GM06990 (cell line): Measurements from ENCODE around the gene RASSF5.
A peak's percentile ranks its signal among the peaks of the same experiment; 100 is the strongest.

ENCODE experiments used
- DNase-seq: peaks from one replicate; pipeline ENCODE4 v3.0.0-alpha.2; 2011; ENCODE audit not compliant: insufficient read length; ENCODE audit errors: extremely low read depth
- H3K27me3 ChIP-seq: replicated peaks from 2 replicates; pipeline ENCODE4 v1.6.0; 2011; ENCODE audit warnings: low read length; ENCODE audit not compliant: control insufficient read depth, insufficient read depth
- H3K36me3 ChIP-seq: 2 replicates; pipeline ENCODE4 v1.5.1; 2011; ENCODE audit warnings: low read length; ENCODE audit not compliant: control insufficient read depth, insufficient read depth
- H3K4me3 ChIP-seq: replicated peaks from 2 replicates; pipeline ENCODE4 v1.5.1; 2011; ENCODE audit warnings: low read depth, mild to moderate bottlenecking, control low read depth, low read length
- CTCF ChIP-seq: IDR thresholded peaks from 2 replicates; pipeline ENCODE4 v1.5.1; 2011; ENCODE audit warnings: low read length, control low read depth, mild to moderate bottlenecking, inconsistent platforms; ENCODE audit not compliant: insufficient read depth, poor library complexity, severe bottlenecking

Gene RASSF5

GRCh38 chr1:206559672-206559995, 52.3 kb downstream of the RASSF5 start:
- Histone ChIP-seq H3K4me3 (peak overlapping the region; percentile 84), H3K27me3 (no peaks in the 10 kb centered on the region), H3K36me3 (peaks cover 17% of the 10 kb centered on the region)
- DNase-seq = no peak
- TF ChIP-seq CTCF = no peak

GRCh38 chr1:206560007-206560716, 52.8 kb downstream of the RASSF5 start:
- DNase-seq = no peak
- Histone ChIP-seq H3K27me3 (no peaks in the 10 kb centered on the region), H3K36me3 (peaks cover 19% of the 10 kb centered on the region), H3K4me3 (peak overlapping the region; percentile 84)
- no peak for TF ChIP-seq CTCF

- Histone ChIP-seq H3K36me3 (peaks cover 39% of the 10 kb centered on the region), H3K27me3 (no peaks in the 10 kb centered on the region), H3K4me3 (peak overlapping the region; percentile 37)
- no peak for DNase-seq
- no peak for TF ChIP-seq CTCF
These were observed 56.3 kb downstream of the RASSF5 start for GRCh38 chr1:206563367-206564207.

GRCh38 chr1:206565995-206566394, 58.7 kb downstream of the RASSF5 start:
- no peak for DNase-seq
- Histone ChIP-seq H3K36me3 (peaks cover 43% of the 10 kb centered on the region), H3K4me3 (no peak overlapping the region), H3K27me3 (no peaks in the 10 kb centered on the region)
- TF ChIP-seq CTCF = no peak

- no peak for DNase-seq
- H3K36me3 ChIP-seq = peaks cover 43% of the 10 kb centered on the region
- no peak overlapping the region for H3K4me3 ChIP-seq
- no peaks in the 10 kb centered on the region for H3K27me3 ChIP-seq
- no peak for TF ChIP-seq CTCF
These were observed 59.7 kb downstream of the RASSF5 start for GRCh38 chr1:206566999-206567398.
